Measurements from ENCODE around the gene HIVEP3. TPM values are rescaled to one million over a fixed set of nuclear protein-coding genes. Genes with fewer than 3 reads are reported as not detected.

The HIVEP3 gene
- total RNA-seq, 1 experiment from 2014 or later, result 1.4 TPM

- Histone ChIP-seq H3K79me1 (ENCODE audit: insufficient read depth, low read depth, low read length, poor library complexity, severe bottlenecking) (no peaks in the 10 kb centered on the region), H3K4me2 (ENCODE audit: insufficient read depth, insufficient read length, low read length) (no peak overlapping the region), H2BK20ac (ENCODE audit: low read depth, low read length, poor library complexity, severe bottlenecking) (no peak overlapping the region), H3K27ac (ENCODE audit: insufficient read length, low read depth, low read length) (no peak overlapping the region), H4K8ac (replicated peaks; ENCODE audit: insufficient read length, low read depth, low read length) (no peak overlapping the region), H3K79me2 (ENCODE audit: insufficient read depth, low read length) (no peaks in the 10 kb centered on the region), H2BK15ac (ENCODE audit: low read depth, low read length) (no peak overlapping the region), H2BK12ac (ENCODE audit: insufficient read length, low read depth, low read length) (no peak overlapping the region), H3K18ac (ENCODE audit: insufficient read length, low read depth, low read length) (no peak overlapping the region), H3T11ph (ENCODE audit: low read length) (no peak overlapping the region), H3K23ac (ENCODE audit: insufficient read length, low read depth, low read length) (no peak overlapping the region), H3K23me2 (ENCODE audit: insufficient read length, low read depth, low read length, poor library complexity, severe bottlenecking) (no peaks in the 10 kb centered on the region), H3K4ac (ENCODE audit: low read depth, low read length) (no peak overlapping the region), H4K20me1 (ENCODE audit: control insufficient read depth, insufficient read depth, insufficient read length) (no peaks in the 10 kb centered on the region), H3K14ac (ENCODE audit: insufficient read depth, low read length) (no peak overlapping the region), H2AK5ac (ENCODE audit: insufficient read length, low read length) (no peak overlapping the region), H4K5ac (ENCODE audit: insufficient read length, low read depth, low read length) (no peak overlapping the region), H3K9ac (ENCODE audit: extremely low read depth, insufficient read length, low read length) (no peak overlapping the region), H2BK120ac (ENCODE audit: low read depth, low read length, poor library complexity, severe bottlenecking) (no peak overlapping the region), H3K9me3 (ENCODE audit: control insufficient read depth, low read depth, low read length) (no peaks in the 10 kb centered on the region), H3K56ac (ENCODE audit: insufficient read length, low read depth, low read length) (no peak overlapping the region), H2BK5ac (ENCODE audit: insufficient read length, low read length) (no peak overlapping the region), H4K91ac (ENCODE audit: insufficient read length, low read depth, low read length) (no peak overlapping the region), H3K27me3 (ENCODE audit: insufficient read depth, low read length) (no peaks in the 10 kb centered on the region), H3K4me1 (ENCODE audit: insufficient read depth, low read length) (no peaks in the 10 kb centered on the region), H2AFZ (ENCODE audit: low read length) (no peak overlapping the region)
- no CpG with 5 or more reads among the region's 6 CpGs for WGBS (ENCODE audit: extremely low coverage, insufficient read length, low lambda C conversion rate)
- H3K4me3 Mint-ChIP-seq, result no peak overlapping the region
- peak overlapping the region in 1 of 3 experiments; percentile 5; a peak in 2 of 7 replicates for H3K27ac Mint-ChIP-seq
- H3K4me1 Mint-ChIP-seq, result peaks cover 11 to 15% of the 10 kb centered on the region in 2 experiments
- H3K36me3 Mint-ChIP-seq (ENCODE audit: insufficient read depth in 1 of 3, low read depth in 3 of 3), result no peaks in the 10 kb centered on the region; a peak in 1 of 7 replicates
- no peak for TF ChIP-seq CTCF (conservative IDR thresholded peaks at IDR 0.05)
- no peaks in the 10 kb centered on the region; a peak in 1 of 5 replicates for H3K9me3 Mint-ChIP-seq
- DNase-seq, result no peak
- no peaks in the 10 kb centered on the region; the same call in 1 of the 2 replicates for H3K27me3 Mint-ChIP-seq (ENCODE audit: low read depth)
Observed at GRCh38 chr1:41807390-41807789, 111.3 kb downstream of the HIVEP3 start.

Measured in H9 (cell line).